H1 (cell line): ENCODE results near the gene DCTN2. TPM values are rescaled to one million over a fixed set of nuclear protein-coding genes. Genes with fewer than 3 reads are reported as not detected.

ENCODE experiments used
- TEAD4 ChIP-seq: IDR thresholded peaks from 2 replicates; pipeline ENCODE4 v1.6.1; 2012; ENCODE audit warnings: low read depth, low read length, inconsistent platforms, mixed read lengths
- polyA plus RNA-seq, 7 experiments: library from polyadenylated mRNA; depleted of rRNA in 3 of 7; stranded (reverse) in 5 of 7; unstranded in 2 of 7; fragments of >200 nt in 5 of 7; fragments of 200-250 nt in 2 of 7; gene quantifications; 1 replicate in 5 of 7; 2 replicates in 1 of 7; 4 replicates in 1 of 7; pipeline versions ENCODE4 v1.2.1 to v1.2.3, GENCODE V29; 2011 to 2013; ENCODE audit warnings: missing spikeins in 2 of 7, mixed read lengths in 2 of 7
- total RNA-seq: library from RNA; stranded (reverse); fragmentation: NEBNext Ultra II Directional; extraction: Animal tissue kit (Norgen Biotek cat#: 25700); gene quantifications from 2 replicates; pipeline ENCODE4 v1.2.1, GENCODE V29; 2021
- TF ChIP-seq, protein P1 (sequence below): fragments of 300-600 bp; sonication (generic); IDR thresholded peaks from 2 replicates; pipeline ENCODE4 v1.7.1; 2012; ENCODE audit warnings: low read length, moderate library complexity, mild to moderate bottlenecking, inconsistent platforms; ENCODE audit not compliant: insufficient replicate concordance

DCTN2 gene
- total and polyA plus RNA-seq, 2 of the 8 experiments (the other 6 are each of a cell fraction or from before 2014, with no cell fraction given) = 90.3 to 91.9 TPM

DNA sequence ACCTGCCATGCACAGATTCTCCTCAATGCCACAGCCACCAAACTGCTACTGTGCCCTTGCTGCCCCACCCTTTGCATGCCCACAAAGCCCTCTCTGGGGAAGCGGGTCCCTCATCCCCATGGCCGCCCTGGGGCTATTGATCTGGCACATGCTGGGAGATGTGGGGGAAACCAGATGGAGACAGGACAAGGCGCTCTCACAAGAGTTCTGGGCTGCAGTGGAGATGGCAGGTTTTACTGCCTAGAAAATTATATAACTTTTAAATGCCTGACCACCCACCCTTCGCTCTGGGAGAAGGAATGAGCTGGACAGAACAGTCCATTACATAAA is 33.4 kb upstream of the DCTN2 start (continued):
- TF ChIP-seq, protein P1, sequence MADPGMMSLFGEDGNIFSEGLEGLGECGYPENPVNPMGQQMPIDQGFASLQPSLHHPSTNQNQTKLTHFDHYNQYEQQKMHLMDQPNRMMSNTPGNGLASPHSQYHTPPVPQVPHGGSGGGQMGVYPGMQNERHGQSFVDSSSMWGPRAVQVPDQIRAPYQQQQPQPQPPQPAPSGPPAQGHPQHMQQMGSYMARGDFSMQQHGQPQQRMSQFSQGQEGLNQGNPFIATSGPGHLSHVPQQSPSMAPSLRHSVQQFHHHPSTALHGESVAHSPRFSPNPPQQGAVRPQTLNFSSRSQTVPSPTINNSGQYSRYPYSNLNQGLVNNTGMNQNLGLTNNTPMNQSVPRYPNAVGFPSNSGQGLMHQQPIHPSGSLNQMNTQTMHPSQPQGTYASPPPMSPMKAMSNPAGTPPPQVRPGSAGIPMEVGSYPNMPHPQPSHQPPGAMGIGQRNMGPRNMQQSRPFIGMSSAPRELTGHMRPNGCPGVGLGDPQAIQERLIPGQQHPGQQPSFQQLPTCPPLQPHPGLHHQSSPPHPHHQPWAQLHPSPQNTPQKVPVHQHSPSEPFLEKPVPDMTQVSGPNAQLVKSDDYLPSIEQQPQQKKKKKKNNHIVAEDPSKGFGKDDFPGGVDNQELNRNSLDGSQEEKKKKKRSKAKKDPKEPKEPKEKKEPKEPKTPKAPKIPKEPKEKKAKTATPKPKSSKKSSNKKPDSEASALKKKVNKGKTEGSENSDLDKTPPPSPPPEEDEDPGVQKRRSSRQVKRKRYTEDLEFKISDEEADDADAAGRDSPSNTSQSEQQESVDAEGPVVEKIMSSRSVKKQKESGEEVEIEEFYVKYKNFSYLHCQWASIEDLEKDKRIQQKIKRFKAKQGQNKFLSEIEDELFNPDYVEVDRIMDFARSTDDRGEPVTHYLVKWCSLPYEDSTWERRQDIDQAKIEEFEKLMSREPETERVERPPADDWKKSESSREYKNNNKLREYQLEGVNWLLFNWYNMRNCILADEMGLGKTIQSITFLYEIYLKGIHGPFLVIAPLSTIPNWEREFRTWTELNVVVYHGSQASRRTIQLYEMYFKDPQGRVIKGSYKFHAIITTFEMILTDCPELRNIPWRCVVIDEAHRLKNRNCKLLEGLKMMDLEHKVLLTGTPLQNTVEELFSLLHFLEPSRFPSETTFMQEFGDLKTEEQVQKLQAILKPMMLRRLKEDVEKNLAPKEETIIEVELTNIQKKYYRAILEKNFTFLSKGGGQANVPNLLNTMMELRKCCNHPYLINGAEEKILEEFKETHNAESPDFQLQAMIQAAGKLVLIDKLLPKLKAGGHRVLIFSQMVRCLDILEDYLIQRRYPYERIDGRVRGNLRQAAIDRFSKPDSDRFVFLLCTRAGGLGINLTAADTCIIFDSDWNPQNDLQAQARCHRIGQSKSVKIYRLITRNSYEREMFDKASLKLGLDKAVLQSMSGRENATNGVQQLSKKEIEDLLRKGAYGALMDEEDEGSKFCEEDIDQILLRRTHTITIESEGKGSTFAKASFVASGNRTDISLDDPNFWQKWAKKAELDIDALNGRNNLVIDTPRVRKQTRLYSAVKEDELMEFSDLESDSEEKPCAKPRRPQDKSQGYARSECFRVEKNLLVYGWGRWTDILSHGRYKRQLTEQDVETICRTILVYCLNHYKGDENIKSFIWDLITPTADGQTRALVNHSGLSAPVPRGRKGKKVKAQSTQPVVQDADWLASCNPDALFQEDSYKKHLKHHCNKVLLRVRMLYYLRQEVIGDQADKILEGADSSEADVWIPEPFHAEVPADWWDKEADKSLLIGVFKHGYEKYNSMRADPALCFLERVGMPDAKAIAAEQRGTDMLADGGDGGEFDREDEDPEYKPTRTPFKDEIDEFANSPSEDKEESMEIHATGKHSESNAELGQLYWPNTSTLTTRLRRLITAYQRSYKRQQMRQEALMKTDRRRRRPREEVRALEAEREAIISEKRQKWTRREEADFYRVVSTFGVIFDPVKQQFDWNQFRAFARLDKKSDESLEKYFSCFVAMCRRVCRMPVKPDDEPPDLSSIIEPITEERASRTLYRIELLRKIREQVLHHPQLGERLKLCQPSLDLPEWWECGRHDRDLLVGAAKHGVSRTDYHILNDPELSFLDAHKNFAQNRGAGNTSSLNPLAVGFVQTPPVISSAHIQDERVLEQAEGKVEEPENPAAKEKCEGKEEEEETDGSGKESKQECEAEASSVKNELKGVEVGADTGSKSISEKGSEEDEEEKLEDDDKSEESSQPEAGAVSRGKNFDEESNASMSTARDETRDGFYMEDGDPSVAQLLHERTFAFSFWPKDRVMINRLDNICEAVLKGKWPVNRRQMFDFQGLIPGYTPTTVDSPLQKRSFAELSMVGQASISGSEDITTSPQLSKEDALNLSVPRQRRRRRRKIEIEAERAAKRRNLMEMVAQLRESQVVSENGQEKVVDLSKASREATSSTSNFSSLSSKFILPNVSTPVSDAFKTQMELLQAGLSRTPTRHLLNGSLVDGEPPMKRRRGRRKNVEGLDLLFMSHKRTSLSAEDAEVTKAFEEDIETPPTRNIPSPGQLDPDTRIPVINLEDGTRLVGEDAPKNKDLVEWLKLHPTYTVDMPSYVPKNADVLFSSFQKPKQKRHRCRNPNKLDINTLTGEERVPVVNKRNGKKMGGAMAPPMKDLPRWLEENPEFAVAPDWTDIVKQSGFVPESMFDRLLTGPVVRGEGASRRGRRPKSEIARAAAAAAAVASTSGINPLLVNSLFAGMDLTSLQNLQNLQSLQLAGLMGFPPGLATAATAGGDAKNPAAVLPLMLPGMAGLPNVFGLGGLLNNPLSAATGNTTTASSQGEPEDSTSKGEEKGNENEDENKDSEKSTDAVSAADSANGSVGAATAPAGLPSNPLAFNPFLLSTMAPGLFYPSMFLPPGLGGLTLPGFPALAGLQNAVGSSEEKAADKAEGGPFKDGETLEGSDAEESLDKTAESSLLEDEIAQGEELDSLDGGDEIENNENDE = no peak
- no peak for TF ChIP-seq TEAD4
